ENCODE data around the gene SHC3. TPM values are rescaled to one million over a fixed set of nuclear protein-coding genes. Genes with fewer than 3 reads are reported as not detected.

The SHC3 gene
- total RNA-seq, 4 donors from 2014 or later, result 1.1 to 4.7 (median 2.5) TPM

GRCh38 chr9:89175828-89176261 is 2.8 kb downstream of the SHC3 start:
- TF ChIP-seq CTCF (IDR thresholded peaks at IDR 0.05; ENCODE audit: low read depth), result no peak

GRCh38 chr9:89174291-89174690 is 4.3 kb downstream of the SHC3 start:
- no peak for TF ChIP-seq CTCF (IDR thresholded peaks at IDR 0.05; ENCODE audit: low read depth)

- TF ChIP-seq CTCF (IDR thresholded peaks at IDR 0.05; ENCODE audit: low read depth), result no peak
These were observed 5.5 kb downstream of the SHC3 start for GRCh38 chr9:89173072-89173471.

GRCh38 chr9:89172398-89172797 is 6.2 kb downstream of the SHC3 start:
- TF ChIP-seq CTCF (IDR thresholded peaks at IDR 0.05; ENCODE audit: low read depth), result no peak

- no peak for TF ChIP-seq CTCF (IDR thresholded peaks at IDR 0.05; ENCODE audit: low read depth)
These were observed 6.9 kb downstream of the SHC3 start for GRCh38 chr9:89171693-89172092.

- no peak for TF ChIP-seq CTCF (IDR thresholded peaks at IDR 0.05; ENCODE audit: low read depth)
These were observed 7.4 kb downstream of the SHC3 start for GRCh38 chr9:89171231-89171630.

- no peak for TF ChIP-seq CTCF (IDR thresholded peaks at IDR 0.05; ENCODE audit: low read depth)
These were observed 9.5 kb downstream of the SHC3 start for GRCh38 chr9:89168901-89169813.
